UCSD-AML1 (cell line): Measurements from ENCODE around the gene ZNF385B.
"Not testable (repeated sequence)": the region's sequence is repeated elsewhere in the genome, so short reads cannot be mapped to it uniquely, and the experiment has no call there.

Source experiments
- DNase-seq: peaks from one replicate; lab custom pipeline; 2025; ENCODE audit not compliant: unreplicated experiment; lab: John Stamatoyannopoulos, UW

ZNF385B gene

GRCh38 chr2:179805001-179805400 is 56.4 kb downstream of the ZNF385B start:
- DNase-seq: no peak

- no peak for DNase-seq
Measured at GRCh38 chr2:179804206-179804605, 57.2 kb downstream of the ZNF385B start.

GRCh38 chr2:179802051-179802882 is 59.1 kb downstream of the ZNF385B start:
- no peak for DNase-seq

GRCh38 chr2:179800776-179801175 is 60.6 kb downstream of the ZNF385B start:
- no peak for DNase-seq

GRCh38 chr2:179796213-179797007 is 65.0 kb downstream of the ZNF385B start:
- DNase-seq: no peak

GRCh38 chr2:179793902-179794301 is 67.5 kb downstream of the ZNF385B start:
- DNase-seq: no peak

- no peak for DNase-seq
Measured at GRCh38 chr2:179793238-179793637, 68.2 kb downstream of the ZNF385B start.

- DNase-seq: no peak
Measured at GRCh38 chr2:179790235-179791217, 70.9 kb downstream of the ZNF385B start.

GRCh38 chr2:179788104-179788503 is 73.3 kb downstream of the ZNF385B start:
- no peak for DNase-seq

- DNase-seq: no peak
Measured at GRCh38 chr2:179787601-179788000, 73.8 kb downstream of the ZNF385B start.

GRCh38 chr2:179785902-179786301 is 75.5 kb downstream of the ZNF385B start:
- no peak for DNase-seq

GRCh38 chr2:179782346-179782745 is 79.1 kb downstream of the ZNF385B start:
- DNase-seq: not testable (repeated sequence)

GRCh38 chr2:179773986-179774385 is 87.4 kb downstream of the ZNF385B start:
- DNase-seq: no peak

GRCh38 chr2:179772346-179772745 is 89.1 kb downstream of the ZNF385B start:
- DNase-seq: no peak

GRCh38 chr2:179771791-179772190 is 89.6 kb downstream of the ZNF385B start:
- DNase-seq: no peak

- DNase-seq: no peak
Measured at GRCh38 chr2:179770029-179770428, 91.4 kb downstream of the ZNF385B start.

GRCh38 chr2:179769323-179769722 is 92.1 kb downstream of the ZNF385B start:
- DNase-seq: no peak

GRCh38 chr2:179768765-179769164 is 92.6 kb downstream of the ZNF385B start:
- DNase-seq: no peak

- no peak for DNase-seq
Measured at GRCh38 chr2:179765666-179766065, 95.7 kb downstream of the ZNF385B start.

GRCh38 chr2:179764710-179765109 is 96.7 kb downstream of the ZNF385B start:
- no peak for DNase-seq

GRCh38 chr2:179758636-179759035 is 102.8 kb downstream of the ZNF385B start:
- DNase-seq: no peak
